Endothelial cell of umbilical vein (primary cell): Measurements from ENCODE around the gene UTP18. TPM values are rescaled to one million over a fixed set of nuclear protein-coding genes. Genes with fewer than 3 reads are reported as not detected.

Experiments used
- BruUV-seq: library from RNA; stranded (reverse); fragments of 400-500 nt; replicated peaks from 2 replicates; lab custom pipeline; 2021; lab: Mats Ljungman, UMichigan
- CTCF ChIA-PET: fragments of 300-600, 350-600 bp; sonication (Branson Sonifier 250); formaldehyde crosslinking; loops from one replicate; lab custom pipeline; 2021; ENCODE audit warnings: antibody characterized with exemption, inconsistent platforms; lab: Charles Lee
- POLR2A ChIA-PET: fragments of 300-600, 350-600 bp; sonication (Branson Sonifier 250); formaldehyde crosslinking; loops from one replicate; lab custom pipeline; 2021; ENCODE audit warnings: antibody characterized with exemption, inconsistent platforms; lab: Charles Lee
- DNase-seq: peaks from one replicate; pipeline ENCODE4 v3.0.0-alpha.2; 2011; ENCODE audit warnings: low read depth, low spot score
- FAIRE-seq: peaks from 2 replicates; lab custom pipeline; 2011; peaks lifted over from hg19 to GRCh38; lab: Jason Lieb, UNC
- H2AFZ ChIP-seq: 2 replicates; pipeline ENCODE4 v1.6.0; 2012; ENCODE audit warnings: low read depth, low read length, control low read depth, inconsistent platforms
- H3K27ac ChIP-seq: 2 replicates; pipeline ENCODE4 v1.5.1; 2011; ENCODE audit warnings: low read depth, mild to moderate bottlenecking, control low read depth, low read length, moderate library complexity; ENCODE audit not compliant: insufficient read depth
- H3K27me3 ChIP-seq, 2 experiments: 2 replicates each; pipeline versions ENCODE4 v1.6.0 to v1.6.1; 2011; ENCODE audit warnings: low read length in 2 of 2, mixed read lengths in 1 of 2; ENCODE audit not compliant: control insufficient read depth in 2 of 2, insufficient read depth in 2 of 2
- H3K36me3 ChIP-seq, 2 experiments: 2 replicates in 1 of 2; 3 replicates in 1 of 2; pipeline ENCODE4 v1.5.1; 2011; ENCODE audit warnings: low read length in 2 of 2, mild to moderate bottlenecking in 1 of 2, moderate library complexity in 1 of 2; ENCODE audit not compliant: control insufficient read depth in 2 of 2, insufficient read depth in 2 of 2; ENCODE audit errors: extremely low read depth in 1 of 2
- H3K4me1 ChIP-seq: 3 replicates; pipeline ENCODE4 v1.5.1; 2011; ENCODE audit warnings: mild to moderate bottlenecking, low read length; ENCODE audit not compliant: control insufficient read depth, insufficient read depth; ENCODE audit errors: extremely low read depth
- H3K4me2 ChIP-seq: 2 replicates; pipeline ENCODE4 v1.6.1; 2011; ENCODE audit warnings: low read length, control low read depth, mixed read lengths; ENCODE audit not compliant: insufficient read depth
- H3K4me3 ChIP-seq, 3 experiments: fragments of 200-600 bp in 1 of 3; sonication (generic), shearing (Covaris generic) in 1 of 3; replicated peaks in 1 of 3; 2 replicates each; pipeline ENCODE4 v1.5.1; 2011 to 2016; ENCODE audit warnings: control low read depth in 3 of 3, low read length in 3 of 3, mild to moderate bottlenecking in 2 of 3, inconsistent platforms in 1 of 3, low read depth in 1 of 3, moderate library complexity in 1 of 3; ENCODE audit not compliant: insufficient read depth in 1 of 3
- H3K79me2 ChIP-seq: 2 replicates; pipeline ENCODE4 v1.6.0; 2012; ENCODE audit warnings: low read length, inconsistent platforms; ENCODE audit not compliant: control insufficient read depth, insufficient read depth
- H3K9ac ChIP-seq: replicated peaks from 2 replicates; pipeline ENCODE3; 2011; ENCODE audit warnings: low read length, control low read depth; ENCODE audit not compliant: insufficient read depth; ENCODE audit errors: extremely low read depth
- H3K9me1 ChIP-seq: replicated peaks from 3 replicates; pipeline ENCODE4 v1.6.0; 2011; ENCODE audit warnings: mild to moderate bottlenecking, low read length; ENCODE audit not compliant: control insufficient read depth, insufficient read depth; ENCODE audit errors: extremely low read depth
- H3K9me3 ChIP-seq: replicated peaks from 2 replicates; pipeline ENCODE4 v1.5.1; 2012; ENCODE audit warnings: low read length, inconsistent platforms; ENCODE audit not compliant: control insufficient read depth, insufficient read depth
- H4K20me1 ChIP-seq: replicated peaks from 2 replicates; pipeline ENCODE3; 2011; ENCODE audit warnings: mild to moderate bottlenecking, low read length; ENCODE audit not compliant: control insufficient read depth, insufficient read depth; ENCODE audit errors: extremely low read depth
- CTCF ChIP-seq, 2 donors: IDR thresholded peaks; 1 replicate in 1 of 2; 2 replicates in 1 of 2; pipeline ENCODE4 v1.5.1; 2011; ENCODE audit warnings: low read length in 2 of 2, mild to moderate bottlenecking in 2 of 2, moderate library complexity in 2 of 2, control low read depth in 1 of 2, inconsistent platforms in 1 of 2, low read depth in 1 of 2; ENCODE audit not compliant: insufficient read depth in 1 of 2; ENCODE audit errors: extremely low read depth in 1 of 2
- EZH2 ChIP-seq: IDR thresholded peaks from 2 replicates; pipeline ENCODE4 v1.6.1; 2012; ENCODE audit warnings: borderline replicate concordance, low read depth, mild to moderate bottlenecking, moderate library complexity, low read length, inconsistent platforms; ENCODE audit not compliant: severe bottlenecking
- FOS ChIP-seq: IDR thresholded peaks from 2 replicates; pipeline ENCODE4 v1.6.1; 2011; ENCODE audit warnings: mild to moderate bottlenecking, low read length, moderate library complexity, borderline replicate concordance; ENCODE audit not compliant: insufficient read depth
- GATA2 ChIP-seq: IDR thresholded peaks from 2 replicates; pipeline ENCODE4 v1.7.0; 2011; ENCODE audit warnings: low read depth, mild to moderate bottlenecking, moderate library complexity, mixed read lengths, low read length; ENCODE audit not compliant: insufficient read length, insufficient read depth
- JUN ChIP-seq: IDR thresholded peaks from 2 replicates; pipeline ENCODE4 v1.6.1; 2011; ENCODE audit warnings: borderline replicate concordance, low read depth; ENCODE audit not compliant: insufficient read length, insufficient read depth
- MYC ChIP-seq: IDR thresholded peaks from one replicate; pipeline ENCODE4 v1.6.1; 2011; ENCODE audit warnings: mild to moderate bottlenecking, low read depth, low read length
- POLR2A ChIP-seq: IDR thresholded peaks from 2 replicates; pipeline ENCODE4 v1.6.1; 2012; ENCODE audit warnings: low read depth, mild to moderate bottlenecking, control low read depth, low read length
- POLR2AphosphoS5 ChIP-seq: IDR thresholded peaks from 2 replicates; pipeline ENCODE4 v1.6.1; 2012; ENCODE audit warnings: low read depth, mild to moderate bottlenecking, control low read depth, low read length, moderate library complexity; ENCODE audit not compliant: insufficient read depth
- dilution Hi-C: fragments of 300-500 bp; cut with MboI; formaldehyde crosslinking; loops from one replicate; pipeline ENCODE4 v1.15.0; 2019; ENCODE audit warnings: low sequenced_read_pairs; ENCODE audit not compliant: extremely low pct_ligation_motif_present
- intact Hi-C: fragments of 100-400 bp; cut with micrococcal nuclease; formaldehyde crosslinking; loops from one replicate; pipeline ENCODE4 v1.10.0; 2022
- polyA plus RNA-seq, 4 experiments: library from polyadenylated mRNA; depleted of rRNA in 3 of 4; stranded (reverse) in 3 of 4; unstranded in 1 of 4; fragments of >200 nt; gene quantifications; 2 replicates each; pipeline versions ENCODE4 v1.2.1 to v1.2.3, GENCODE V29; 2011 to 2012; ENCODE audit warnings: missing spikeins in 1 of 4
- total RNA-seq: library from RNA; stranded (reverse); gene quantifications from 2 replicates; pipeline ENCODE4 v1.2.3, GENCODE V29; 2021
- TF ChIP-seq, protein P1 (sequence below): IDR thresholded peaks from 2 replicates; pipeline ENCODE4 v1.6.1; 2011; ENCODE audit not compliant: insufficient read depth, insufficient read length

Gene UTP18
- total and polyA plus RNA-seq, 2 donors (not counting 3 experiments of a cell fraction or from before 2014, with no cell fraction given), result 9.1 to 29.3 TPM

DNA sequence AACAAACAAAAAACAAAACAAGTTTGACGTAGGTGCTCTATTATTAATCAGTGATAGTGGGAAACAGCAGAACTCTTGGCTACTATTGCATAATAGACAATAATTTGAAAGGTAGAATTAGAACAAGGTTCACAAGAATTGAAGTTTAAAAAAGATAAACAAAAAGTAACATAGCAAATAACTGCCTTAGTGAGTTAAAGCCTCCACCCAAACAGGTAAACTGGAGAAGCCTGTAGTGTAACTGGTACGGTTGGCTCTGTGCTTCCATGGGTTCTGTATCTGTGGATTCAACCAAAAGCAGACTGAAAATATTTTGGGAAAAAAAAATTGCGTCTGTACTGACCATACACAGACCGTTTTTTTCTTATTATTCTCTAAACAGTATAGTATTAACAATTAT lies 39.0 kb upstream of the UTP18 start:
- H3K4me1 ChIP-seq, result peaks cover 20% of the 10 kb centered on the region
- no TSS peak for BruUV-seq
- intact Hi-C loops, result no loop called here
- no peak overlapping the region for H3K4me3 ChIP-seq
- no peak overlapping the region for H2AFZ ChIP-seq
- FAIRE-seq (no peak), DNase-seq (no peak)
- no peaks in the 10 kb centered on the region for H3K9me1 ChIP-seq
- H3K36me3 ChIP-seq, result peaks cover 0 to 13% of the 10 kb centered on the region in 2 experiments
- H3K27me3 ChIP-seq, result no peaks in the 10 kb centered on the region
- H3K9ac ChIP-seq, result no peak overlapping the region
- dilution Hi-C loops, result no loop called here
- POLR2A ChIA-PET, result no interaction called here
- no peak for TF ChIP-seq POLR2A
- no peak for TF ChIP-seq EZH2
- TF ChIP-seq JUN, result no peak
- no peak for TF ChIP-seq MYC
- TF ChIP-seq CTCF (IDR thresholded peaks at IDR 0.05; ENCODE audit: extremely low read depth in 1 of 2, insufficient read depth in 1 of 2, low read depth in 1 of 2, low read length in 2 of 2), result no peak
- TF ChIP-seq POLR2AphosphoS5, result no peak
- no peak for TF ChIP-seq GATA2
- TF ChIP-seq FOS, result no peak
- TF ChIP-seq, protein P1, sequence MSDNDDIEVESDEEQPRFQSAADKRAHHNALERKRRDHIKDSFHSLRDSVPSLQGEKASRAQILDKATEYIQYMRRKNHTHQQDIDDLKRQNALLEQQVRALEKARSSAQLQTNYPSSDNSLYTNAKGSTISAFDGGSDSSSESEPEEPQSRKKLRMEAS, result no peak
- no peak overlapping the region for H3K4me2 ChIP-seq
- no peaks in the 10 kb centered on the region for H3K79me2 ChIP-seq
- no peaks in the 10 kb centered on the region for H3K9me3 ChIP-seq
- CTCF ChIA-PET, result no interaction called here
- H3K27ac ChIP-seq, result no peak overlapping the region
- no peaks in the 10 kb centered on the region for H4K20me1 ChIP-seq
